ENCODE data around the gene KRT36.
A peak's percentile ranks its signal among the peaks of the same experiment; 100 is the strongest.

Gene KRT36

DNA sequence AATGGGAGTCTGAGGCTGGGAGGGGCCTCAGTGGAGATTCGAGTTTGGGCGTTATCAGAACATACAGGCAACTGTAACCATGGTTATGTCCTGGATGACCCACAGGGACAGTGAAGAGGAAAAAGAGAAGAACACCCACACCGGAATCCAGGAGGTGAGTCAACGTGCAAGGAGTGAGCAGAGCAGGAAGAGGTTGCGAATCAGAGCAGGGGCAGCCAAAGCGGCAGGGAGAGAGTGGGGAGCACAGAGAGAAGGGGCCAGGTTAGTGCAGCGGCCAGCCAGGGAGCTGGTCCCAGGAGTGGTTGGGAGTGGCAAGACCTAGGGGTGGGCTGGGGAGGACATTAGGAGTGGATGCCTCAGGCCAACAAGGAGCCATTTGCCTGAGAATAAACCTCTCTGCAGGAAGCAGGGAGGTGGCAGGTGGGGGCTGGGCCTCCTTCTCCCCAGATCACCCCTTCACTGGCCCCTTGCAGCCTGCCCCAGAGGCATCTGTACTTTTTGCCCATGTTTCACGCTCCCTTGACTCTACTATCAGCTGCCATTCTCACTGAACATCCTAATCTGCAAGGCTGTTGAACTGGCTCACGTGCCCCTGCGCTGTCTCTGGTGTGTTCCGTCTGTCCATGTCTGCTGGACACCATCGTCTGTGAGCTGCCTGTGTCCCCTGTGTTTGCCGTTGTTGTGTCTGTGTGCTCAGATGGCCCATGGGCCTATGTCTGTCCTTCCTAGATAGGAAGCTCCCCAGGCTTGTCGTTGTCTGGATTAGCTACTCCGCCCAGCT lies 10.6 kb upstream of the KRT36 start:
- H3K4me3 ChIP-seq (ENCODE audit: low read length) = no peak overlapping the region
- DNase-seq (ENCODE audit: low read depth) = no peak

DNA sequence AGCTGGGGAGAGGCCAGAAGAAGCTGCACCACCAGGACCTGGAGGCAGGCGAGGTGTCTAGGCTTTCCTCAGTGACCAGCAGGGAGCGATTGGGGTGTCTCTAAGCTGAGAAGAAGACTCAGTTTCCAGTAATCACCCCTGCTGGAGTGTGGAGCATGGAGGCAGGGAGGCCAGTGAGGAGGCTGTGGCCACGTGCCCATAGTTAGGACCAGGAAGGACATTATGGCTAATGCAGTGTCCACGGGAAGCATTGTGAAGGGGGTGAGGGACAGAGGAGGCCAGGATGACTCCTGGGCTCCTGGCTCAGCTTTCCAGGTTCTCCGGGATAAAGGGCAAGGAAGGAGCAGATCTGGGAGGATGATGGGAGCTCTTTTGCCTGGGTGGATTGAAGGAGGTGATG lies 10.0 kb upstream of the KRT36 start:
- no peak overlapping the region for H3K4me3 ChIP-seq (ENCODE audit: low read length)
- DNase-seq (ENCODE audit: low read depth) = no peak
- TF ChIP-seq, protein P1, sequence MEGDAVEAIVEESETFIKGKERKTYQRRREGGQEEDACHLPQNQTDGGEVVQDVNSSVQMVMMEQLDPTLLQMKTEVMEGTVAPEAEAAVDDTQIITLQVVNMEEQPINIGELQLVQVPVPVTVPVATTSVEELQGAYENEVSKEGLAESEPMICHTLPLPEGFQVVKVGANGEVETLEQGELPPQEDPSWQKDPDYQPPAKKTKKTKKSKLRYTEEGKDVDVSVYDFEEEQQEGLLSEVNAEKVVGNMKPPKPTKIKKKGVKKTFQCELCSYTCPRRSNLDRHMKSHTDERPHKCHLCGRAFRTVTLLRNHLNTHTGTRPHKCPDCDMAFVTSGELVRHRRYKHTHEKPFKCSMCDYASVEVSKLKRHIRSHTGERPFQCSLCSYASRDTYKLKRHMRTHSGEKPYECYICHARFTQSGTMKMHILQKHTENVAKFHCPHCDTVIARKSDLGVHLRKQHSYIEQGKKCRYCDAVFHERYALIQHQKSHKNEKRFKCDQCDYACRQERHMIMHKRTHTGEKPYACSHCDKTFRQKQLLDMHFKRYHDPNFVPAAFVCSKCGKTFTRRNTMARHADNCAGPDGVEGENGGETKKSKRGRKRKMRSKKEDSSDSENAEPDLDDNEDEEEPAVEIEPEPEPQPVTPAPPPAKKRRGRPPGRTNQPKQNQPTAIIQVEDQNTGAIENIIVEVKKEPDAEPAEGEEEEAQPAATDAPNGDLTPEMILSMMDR (conservative IDR thresholded peaks at IDR 0.05; ENCODE audit: low read depth, low read length) = no peak

More for the DNA sequence above, 10.6 kb upstream of the KRT36 start:
- TF ChIP-seq, protein P1 (conservative IDR thresholded peaks at IDR 0.05; ENCODE audit: low read depth, low read length) = no peak

DNA sequence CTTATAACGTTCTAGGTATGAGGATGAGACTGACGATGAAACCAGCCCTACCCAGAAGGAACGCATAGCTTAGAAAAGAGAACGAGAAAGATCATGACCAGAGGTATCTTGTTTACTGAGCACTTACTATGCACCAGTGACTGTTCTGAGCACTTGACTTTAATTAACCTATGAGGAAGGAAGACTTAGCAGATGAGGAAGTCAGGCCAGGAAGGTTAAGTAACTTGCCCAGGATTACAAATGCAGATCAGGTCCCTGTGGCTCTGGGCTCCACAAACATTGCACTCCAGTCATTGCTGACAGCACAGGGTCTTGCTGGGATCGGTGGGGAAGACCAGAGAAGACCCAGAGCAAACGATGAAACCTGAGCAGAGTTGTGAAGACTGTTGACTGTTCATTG lies 8.6 kb upstream of the KRT36 start:
- DNase-seq (ENCODE audit: low read depth) = no peak
- H3K4me3 ChIP-seq (ENCODE audit: low read length) = no peak overlapping the region
- TF ChIP-seq, protein P1 (conservative IDR thresholded peaks at IDR 0.05; ENCODE audit: low read depth, low read length) = no peak

DNA sequence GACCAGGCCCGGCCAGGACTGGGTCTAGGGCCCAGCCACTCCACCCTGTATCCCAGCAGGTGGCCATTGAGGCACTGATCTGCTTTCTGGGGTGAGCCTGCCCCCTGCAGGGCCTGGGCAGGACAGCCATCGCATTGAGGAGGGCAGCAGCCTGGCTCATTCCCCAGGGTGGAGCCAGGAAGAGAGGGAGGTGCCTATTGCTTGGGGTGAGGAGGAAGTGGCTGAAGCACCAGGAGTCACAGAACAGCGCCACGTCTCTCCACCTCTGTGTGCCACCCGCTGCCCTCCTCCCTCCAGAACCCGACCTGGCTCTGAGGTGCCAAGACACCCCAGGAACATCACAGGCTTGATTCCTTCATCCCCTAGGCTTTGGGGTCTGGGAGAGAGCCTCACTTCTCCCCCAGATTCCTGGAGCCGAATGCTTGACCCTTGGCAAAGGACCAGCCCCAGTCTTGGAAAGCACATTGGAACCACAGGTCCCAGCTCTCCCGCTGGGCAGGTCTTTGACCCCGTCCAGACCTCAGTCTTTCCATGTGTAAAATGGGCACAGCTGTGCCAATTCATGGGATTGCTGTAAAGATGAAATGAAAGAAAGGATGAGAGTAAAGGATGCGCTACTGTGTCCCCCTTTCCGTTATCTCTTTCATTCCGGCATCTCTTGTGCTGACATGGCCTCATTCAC lies 7.2 kb upstream of the KRT36 start:
- H3K4me3 ChIP-seq (ENCODE audit: low read length) = no peak overlapping the region
- TF ChIP-seq, protein P1 (conservative IDR thresholded peaks at IDR 0.05; ENCODE audit: low read depth, low read length) = peak; percentile 88
- peak; percentile 51 for DNase-seq (ENCODE audit: low read depth)

DNA sequence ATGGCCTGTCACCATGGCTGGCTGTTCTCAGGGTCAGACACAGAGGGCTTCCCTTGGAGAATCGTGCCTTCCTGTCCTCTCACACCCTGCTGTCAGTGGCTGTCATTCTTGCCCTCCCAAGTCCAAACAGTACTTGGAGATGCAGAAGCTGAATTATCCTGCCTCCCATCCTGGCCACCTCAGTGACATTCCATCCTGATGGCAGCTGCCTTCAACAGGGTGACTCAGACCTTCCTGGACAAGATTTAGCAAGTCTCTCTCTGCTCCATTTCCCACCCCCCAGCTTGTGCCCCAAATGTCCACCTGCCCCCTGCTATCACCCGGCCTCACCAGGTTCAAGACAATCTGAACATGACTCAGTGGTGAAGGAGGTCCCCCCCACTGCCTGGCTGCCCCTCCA lies 4.8 kb upstream of the KRT36 start:
- TF ChIP-seq, protein P1 (conservative IDR thresholded peaks at IDR 0.05; ENCODE audit: low read depth, low read length) = no peak
- DNase-seq (ENCODE audit: low read depth) = no peak
- no peak overlapping the region for H3K4me3 ChIP-seq (ENCODE audit: low read length)

DNA sequence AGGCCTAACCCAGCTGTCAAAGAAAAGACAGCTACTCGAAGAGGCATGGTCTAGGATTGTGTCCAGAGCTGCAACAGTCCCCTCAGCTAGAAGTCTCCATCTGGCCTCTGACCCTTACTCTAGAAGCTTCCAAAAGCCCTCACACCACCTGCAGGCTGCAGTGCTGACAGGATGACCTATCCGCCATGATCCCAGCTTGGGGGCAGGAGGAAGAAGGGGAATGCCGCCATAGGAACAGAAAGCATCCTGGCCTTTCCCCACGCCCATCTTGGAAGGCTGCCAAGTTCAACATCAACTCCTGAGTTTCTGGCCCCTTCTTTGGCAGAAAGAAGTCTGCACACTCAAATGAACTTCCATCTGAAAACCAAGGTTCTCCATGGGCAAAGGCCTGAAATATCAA lies 3.1 kb upstream of the KRT36 start:
- TF ChIP-seq, protein P1 (conservative IDR thresholded peaks at IDR 0.05; ENCODE audit: low read depth, low read length) = no peak
- no peak overlapping the region for H3K4me3 ChIP-seq (ENCODE audit: low read length)
- peak; percentile 26 for DNase-seq (ENCODE audit: low read depth)

DNA sequence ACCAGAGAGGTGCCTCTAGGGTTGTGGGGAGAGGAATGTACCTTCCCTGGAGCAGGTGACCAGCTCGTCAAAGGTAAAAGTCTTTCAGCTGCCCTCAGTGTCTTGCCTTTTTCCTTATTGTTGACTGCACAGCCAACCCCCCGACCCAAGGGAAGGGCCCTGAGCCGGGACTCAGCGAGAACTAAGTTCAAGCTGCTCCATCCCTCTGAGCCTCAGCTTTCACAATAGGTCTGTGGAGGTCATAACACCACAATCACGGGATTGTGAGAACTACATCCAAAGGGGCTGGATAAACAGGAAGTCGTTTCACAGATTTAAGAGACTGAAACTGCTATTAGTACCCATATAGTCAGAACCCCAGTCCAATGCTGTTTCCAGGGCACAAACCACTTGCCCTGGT lies 2.6 kb upstream of the KRT36 start:
- peak; percentile 51 for DNase-seq (ENCODE audit: low read depth)
- H3K4me3 ChIP-seq (ENCODE audit: low read length) = no peak overlapping the region
- TF ChIP-seq, protein P1 (conservative IDR thresholded peaks at IDR 0.05; ENCODE audit: low read depth, low read length) = no peak

All from retinal pigment epithelial cell (primary cell).